HG03159 (cell line): ENCODE measurements around the gene ST7L.

Source experiments
- ATAC-seq: cut with Tn5 transposase; IDR thresholded peaks from one replicate; pipeline ENCODE4 v1.9.1; 2021; ENCODE audit warnings: mild to moderate bottlenecking, moderate library complexity; ENCODE audit not compliant: unreplicated experiment

The ST7L gene

GRCh38 chr1:112618114-112618720 is 724 bp downstream of the ST7L start:
- ATAC-seq, result no peak

- no peak for ATAC-seq
Measured at GRCh38 chr1:112614460-112615065, 4.4 kb downstream of the ST7L start.

GRCh38 chr1:112605633-112606327 is 13.2 kb downstream of the ST7L start:
- ATAC-seq, result no peak

- no peak for ATAC-seq
Measured at GRCh38 chr1:112603541-112603940, 15.4 kb downstream of the ST7L start.

- no peak for ATAC-seq
Measured at GRCh38 chr1:112603012-112603411, 15.9 kb downstream of the ST7L start.

GRCh38 chr1:112599477-112599876 is 19.5 kb downstream of the ST7L start:
- ATAC-seq, result no peak

- ATAC-seq, result no peak
Measured at GRCh38 chr1:112594208-112594876, 24.6 kb downstream of the ST7L start.

- ATAC-seq, result no peak
Measured at GRCh38 chr1:112589766-112590165, 29.2 kb downstream of the ST7L start.

GRCh38 chr1:112583366-112583765 is 35.6 kb downstream of the ST7L start:
- no peak for ATAC-seq

- no peak for ATAC-seq
Measured at GRCh38 chr1:112581586-112582192, 37.3 kb downstream of the ST7L start.

- no peak for ATAC-seq
Measured at GRCh38 chr1:112579801-112580510, 39.0 kb downstream of the ST7L start.

- no peak for ATAC-seq
Measured at GRCh38 chr1:112576240-112576639, 42.7 kb downstream of the ST7L start.

GRCh38 chr1:112575154-112575804 is 43.7 kb downstream of the ST7L start:
- ATAC-seq, result no peak

GRCh38 chr1:112565800-112566199 is 53.1 kb downstream of the ST7L start:
- no peak for ATAC-seq

- no peak for ATAC-seq
Measured at GRCh38 chr1:112564081-112564480, 54.9 kb downstream of the ST7L start.

- no peak for ATAC-seq
Measured at GRCh38 chr1:112563341-112563740, 55.6 kb downstream of the ST7L start.

GRCh38 chr1:112558634-112559033 is 60.3 kb downstream of the ST7L start:
- ATAC-seq, result no peak

- ATAC-seq, result no peak
Measured at GRCh38 chr1:112557385-112557784, 61.6 kb downstream of the ST7L start.

GRCh38 chr1:112554411-112554810 is 64.5 kb downstream of the ST7L start:
- ATAC-seq, result no peak

GRCh38 chr1:112549590-112549989 is 69.4 kb downstream of the ST7L start:
- ATAC-seq, result no peak
